Measurements from ENCODE around the gene WBP1L. TPM values are rescaled to one million over a fixed set of nuclear protein-coding genes. Genes with fewer than 3 reads are reported as not detected.
A peak's percentile ranks its signal among the peaks of the same experiment; 100 is the strongest.
"Not testable (repeated sequence)": the region's sequence is repeated elsewhere in the genome, so short reads cannot be mapped to it uniquely, and the experiment has no call there.

Gene WBP1L
- polyA plus RNA-seq, 3 donors from 2014 or later = 34.1 to 53.1 (median 35.2) TPM

- H3K4me3 Mint-ChIP-seq = peak overlapping the region; percentile 26 to 68 (median 61)
Observed at GRCh38 chr10:102815790-102816549, 72.2 kb downstream of the WBP1L start.

GRCh38 chr10:102817175-102817574, 73.4 kb downstream of the WBP1L start:
- peaks cover 7 to 14% (median 10%) of the 10 kb centered on the region in 3 donors for H3K36me3 Mint-ChIP-seq
- H3K27ac Mint-ChIP-seq = peak overlapping the region in 3 of 6 donors; percentile 35 to 72 (median 49)
- H3K4me3 Mint-ChIP-seq = no peak overlapping the region
- no peak for DNase-seq
- peaks cover 38 to 57% of the 10 kb centered on the region in 2 donors for H3K4me1 Mint-ChIP-seq
- H3K9me3 Mint-ChIP-seq = no peaks in the 10 kb centered on the region
- peaks cover 0 to 2% (median 0%) of the 10 kb centered on the region in 3 donors for H3K27me3 Mint-ChIP-seq (ENCODE audit: low read depth in 3 of 3)

More at GRCh38 chr10:102815790-102816549, 72.2 kb downstream of the WBP1L start:
- DNase-seq = peak; percentile 24 to 36 (median 28)
- H3K36me3 Mint-ChIP-seq = peaks cover 7 to 24% (median 14%) of the 10 kb centered on the region in 3 donors
- H3K9me3 Mint-ChIP-seq = no peaks in the 10 kb centered on the region
- H3K27me3 Mint-ChIP-seq (ENCODE audit: low read depth in 3 of 3) = peaks cover 0 to 2% (median 0%) of the 10 kb centered on the region in 3 donors
- H3K4me1 Mint-ChIP-seq = peaks cover 43 to 69% of the 10 kb centered on the region in 2 donors
- H3K27ac Mint-ChIP-seq = peak overlapping the region; percentile 77 to 97 (median 86)

GRCh38 chr10:102819054-102819453, 75.3 kb downstream of the WBP1L start:
- Mint-ChIP-seq H3K4me1 (peaks cover 22 to 38% of the 10 kb centered on the region in 2 donors), H3K27me3 (ENCODE audit: low read depth in 3 of 3) (no peaks in the 10 kb centered on the region)

GRCh38 chr10:102820008-102820407, 76.3 kb downstream of the WBP1L start:
- not testable (repeated sequence) for H3K9me3 Mint-ChIP-seq; DNase-seq; H3K4me3 Mint-ChIP-seq; H3K36me3 Mint-ChIP-seq; H3K27me3 Mint-ChIP-seq (ENCODE audit: low read depth in 3 of 3); H3K27ac Mint-ChIP-seq
- peaks cover 14 to 28% of the 10 kb centered on the region in 2 donors for H3K4me1 Mint-ChIP-seq

More at GRCh38 chr10:102819054-102819453, 75.3 kb downstream of the WBP1L start:
- Mint-ChIP-seq H3K27ac (peak overlapping the region in 1 of 6 donors; percentile 49), H3K9me3 (no peaks in the 10 kb centered on the region), H3K36me3 (peaks cover 3 to 5% (median 4%) of the 10 kb centered on the region in 3 donors), H3K4me3 (no peak overlapping the region)
- no peak for DNase-seq

GRCh38 chr10:102822222-102822621, 78.5 kb downstream of the WBP1L start:
- Mint-ChIP-seq H3K4me1 (peaks cover 2 to 12% of the 10 kb centered on the region in 2 donors), H3K36me3 (no peaks in the 10 kb centered on the region), H3K27ac (no peak overlapping the region), H3K9me3 (no peaks in the 10 kb centered on the region), H3K4me3 (no peak overlapping the region), H3K27me3 (ENCODE audit: low read depth in 3 of 3) (peaks cover 0 to 1% (median 0%) of the 10 kb centered on the region in 3 donors)
- no peak for DNase-seq

- Mint-ChIP-seq H3K27me3 (ENCODE audit: low read depth in 3 of 3) (peaks cover 0 to 1% (median 0%) of the 10 kb centered on the region in 3 donors), H3K27ac (no peak overlapping the region), H3K9me3 (no peaks in the 10 kb centered on the region), H3K36me3 (no peaks in the 10 kb centered on the region), H3K4me3 (no peak overlapping the region), H3K4me1 (peaks cover 0 to 3% of the 10 kb centered on the region in 2 donors)
- no peak for DNase-seq
Observed at GRCh38 chr10:102824664-102825063, 80.9 kb downstream of the WBP1L start.

GRCh38 chr10:102826148-102826796, 82.5 kb downstream of the WBP1L start:
- Mint-ChIP-seq H3K27me3 (ENCODE audit: low read depth in 3 of 3) (peaks cover 0 to 6% (median 0%) of the 10 kb centered on the region in 3 donors), H3K27ac (no peak overlapping the region), H3K4me3 (no peak overlapping the region), H3K4me1 (no peaks in the 10 kb centered on the region), H3K36me3 (peaks cover 0 to 5% (median 4%) of the 10 kb centered on the region in 3 donors), H3K9me3 (no peaks in the 10 kb centered on the region)
- no peak for DNase-seq

- Mint-ChIP-seq H3K4me3 (no peak overlapping the region), H3K9me3 (no peaks in the 10 kb centered on the region), H3K4me1 (no peaks in the 10 kb centered on the region), H3K27me3 (ENCODE audit: low read depth in 3 of 3) (peaks cover 0 to 6% (median 0%) of the 10 kb centered on the region in 3 donors), H3K36me3 (peaks cover 0 to 5% (median 4%) of the 10 kb centered on the region in 3 donors), H3K27ac (no peak overlapping the region)
- DNase-seq = no peak
Observed at GRCh38 chr10:102827597-102827975, 83.8 kb downstream of the WBP1L start.

GRCh38 chr10:102831322-102832071, 87.7 kb downstream of the WBP1L start:
- Mint-ChIP-seq H3K36me3 (peaks cover 0 to 5% (median 4%) of the 10 kb centered on the region in 3 donors), H3K4me3 (no peak overlapping the region), H3K27ac (peak overlapping the region in 2 of 6 donors; percentile 19 to 29), H3K27me3 (ENCODE audit: low read depth in 3 of 3) (peaks cover 0 to 7% (median 0%) of the 10 kb centered on the region in 3 donors), H3K9me3 (no peaks in the 10 kb centered on the region), H3K4me1 (no peaks in the 10 kb centered on the region)
- no peak for DNase-seq

- Mint-ChIP-seq H3K27me3 (ENCODE audit: low read depth in 3 of 3) (peaks cover 0 to 7% (median 0%) of the 10 kb centered on the region in 3 donors), H3K27ac (no peak overlapping the region), H3K36me3 (peaks cover 0 to 5% (median 4%) of the 10 kb centered on the region in 3 donors), H3K4me1 (no peaks in the 10 kb centered on the region), H3K4me3 (no peak overlapping the region), H3K9me3 (peaks cover 0 to 2% (median 0%) of the 10 kb centered on the region in 6 donors)
- no peak for DNase-seq
Observed at GRCh38 chr10:102832248-102832647, 88.5 kb downstream of the WBP1L start.

GRCh38 chr10:102832987-102833386, 89.2 kb downstream of the WBP1L start:
- H3K36me3 Mint-ChIP-seq = peaks cover 0 to 6% (median 4%) of the 10 kb centered on the region in 3 donors
- no peak overlapping the region for H3K27ac Mint-ChIP-seq
- H3K27me3 Mint-ChIP-seq (ENCODE audit: low read depth in 3 of 3) = peaks cover 1 to 7% (median 3%) of the 10 kb centered on the region in 3 donors
- peaks cover 0 to 9% (median 2%) of the 10 kb centered on the region in 6 donors for H3K9me3 Mint-ChIP-seq
- no peaks in the 10 kb centered on the region for H3K4me1 Mint-ChIP-seq
- no peak for DNase-seq
- H3K4me3 Mint-ChIP-seq = no peak overlapping the region

- H3K27ac Mint-ChIP-seq = no peak overlapping the region
- peaks cover 4 to 10% (median 6%) of the 10 kb centered on the region in 3 donors for H3K27me3 Mint-ChIP-seq (ENCODE audit: low read depth in 3 of 3)
- peaks cover 0 to 21% (median 6%) of the 10 kb centered on the region in 6 donors for H3K9me3 Mint-ChIP-seq
- no peak overlapping the region for H3K4me3 Mint-ChIP-seq
- H3K36me3 Mint-ChIP-seq = peaks cover 0 to 8% (median 4%) of the 10 kb centered on the region in 3 donors
- H3K4me1 Mint-ChIP-seq = no peaks in the 10 kb centered on the region
- DNase-seq = no peak
Observed at GRCh38 chr10:102834143-102834542, 90.4 kb downstream of the WBP1L start.

- peak; percentile 57 to 68 (median 65) for DNase-seq
- peaks cover 0 to 25% (median 7%) of the 10 kb centered on the region in 6 donors for H3K9me3 Mint-ChIP-seq
Observed at GRCh38 chr10:102835007-102835482, 91.3 kb downstream of the WBP1L start.

More at GRCh38 chr10:102835007-102835482, 91.3 kb downstream of the WBP1L start:
- Mint-ChIP-seq H3K4me1 (no peaks in the 10 kb centered on the region), H3K27me3 (ENCODE audit: low read depth in 3 of 3) (peaks cover 4 to 9% (median 6%) of the 10 kb centered on the region in 3 donors), H3K4me3 (no peak overlapping the region), H3K27ac (no peak overlapping the region), H3K36me3 (peaks cover 0 to 7% (median 3%) of the 10 kb centered on the region in 3 donors)

Measured in immature natural killer cell (primary cell).